CD4-positive, alpha-beta T cell treated with Interleukin-1 beta for 1 hour (primary cell): ENCODE data around the gene LIME1.
"Not testable (repeated sequence)": the region's sequence is repeated elsewhere in the genome, so short reads cannot be mapped to it uniquely, and the experiment has no call there.

Experiments used
- DNase-seq, 2 donors: peaks; one replicate each; pipeline ENCODE4 v3.0.0-alpha.2; 2020 to 2022

LIME1 gene

DNA sequence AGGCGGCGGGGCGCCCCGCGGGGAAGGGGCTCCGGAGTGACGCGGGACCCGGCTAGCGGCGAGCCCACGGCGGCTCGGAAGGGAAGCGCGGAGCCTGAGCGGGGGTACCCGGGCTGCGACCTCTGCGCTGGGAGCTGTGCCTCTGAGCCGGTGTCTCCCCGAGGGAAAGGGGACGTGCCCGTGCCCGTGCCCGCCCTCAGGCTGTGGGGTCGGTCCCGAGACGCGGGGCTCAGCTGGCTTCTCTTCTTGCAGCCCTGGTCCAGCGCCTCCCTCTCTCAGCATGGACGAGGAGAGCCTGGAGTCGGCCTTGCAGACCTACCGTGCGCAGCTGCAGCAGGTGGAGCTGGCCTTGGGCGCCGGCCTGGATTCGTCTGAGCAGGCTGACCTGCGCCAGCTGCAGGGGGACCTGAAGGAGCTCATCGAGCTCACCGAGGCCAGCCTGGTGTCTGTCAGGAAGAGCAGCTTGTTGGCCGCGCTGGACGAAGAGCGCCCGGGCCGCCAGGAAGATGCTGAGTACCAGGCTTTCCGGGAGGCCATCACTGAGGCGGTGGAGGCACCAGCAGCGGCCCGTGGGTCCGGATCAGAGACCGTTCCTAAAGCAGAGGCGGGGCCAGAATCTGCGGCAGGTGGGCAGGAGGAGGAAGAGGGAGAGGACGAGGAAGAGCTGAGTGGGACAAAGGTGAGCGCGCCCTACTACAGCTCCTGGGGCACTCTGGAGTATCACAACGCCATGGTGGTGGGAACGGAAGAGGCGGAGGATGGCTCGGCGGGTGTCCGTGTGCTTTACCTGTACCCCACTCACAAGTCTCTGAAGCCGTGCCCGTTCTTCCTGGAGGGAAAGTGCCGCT lies 27.9 kb upstream of the LIME1 start:
- no peak for DNase-seq

DNA sequence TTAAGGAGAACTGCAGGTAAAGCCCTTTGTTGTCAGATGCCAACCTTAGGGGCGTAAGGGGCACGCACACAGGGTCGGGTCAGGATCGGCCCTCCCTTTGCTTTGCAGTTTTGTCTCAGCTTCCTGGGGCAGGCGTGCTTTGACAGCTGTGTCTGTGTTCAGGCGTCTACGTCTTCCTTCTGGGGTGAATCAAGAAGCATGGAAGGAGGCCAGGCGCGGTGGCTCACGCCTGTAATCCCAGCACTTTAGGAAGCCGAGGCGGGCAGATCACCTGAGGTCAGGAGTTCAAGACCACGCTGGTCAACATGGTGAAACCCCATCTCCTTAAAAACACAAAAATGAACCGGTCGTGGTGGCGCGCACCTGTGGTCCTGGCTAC lies 27.3 kb upstream of the LIME1 start:
- DNase-seq, result no peak

DNA sequence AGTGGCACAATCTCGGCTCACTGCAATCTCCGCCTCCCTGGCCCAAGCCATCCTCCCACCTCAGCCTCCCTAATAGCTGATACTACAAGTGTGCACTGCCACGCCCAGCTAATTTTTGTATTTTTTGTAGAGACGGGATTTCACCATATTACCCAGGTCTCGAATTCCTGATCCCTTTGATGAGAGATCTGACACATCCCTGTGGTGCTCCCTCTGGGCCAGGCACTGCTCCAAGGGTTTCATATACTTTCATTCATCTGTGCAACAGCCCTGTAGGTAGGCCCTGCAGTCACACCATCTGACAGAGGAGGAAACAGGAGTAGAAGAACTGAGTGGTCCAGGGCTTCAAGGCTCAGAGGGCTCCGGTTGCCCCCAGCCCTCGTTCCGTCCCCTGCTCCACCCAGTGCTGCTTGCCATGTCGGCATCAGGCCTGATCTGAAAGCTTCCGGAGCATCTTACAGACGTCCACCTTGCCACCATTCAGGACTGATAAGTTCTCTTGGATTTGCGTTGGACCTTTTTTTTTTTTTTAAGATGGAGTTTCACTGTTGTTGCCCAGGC lies 25.3 kb upstream of the LIME1 start:
- no peak for DNase-seq

DNA sequence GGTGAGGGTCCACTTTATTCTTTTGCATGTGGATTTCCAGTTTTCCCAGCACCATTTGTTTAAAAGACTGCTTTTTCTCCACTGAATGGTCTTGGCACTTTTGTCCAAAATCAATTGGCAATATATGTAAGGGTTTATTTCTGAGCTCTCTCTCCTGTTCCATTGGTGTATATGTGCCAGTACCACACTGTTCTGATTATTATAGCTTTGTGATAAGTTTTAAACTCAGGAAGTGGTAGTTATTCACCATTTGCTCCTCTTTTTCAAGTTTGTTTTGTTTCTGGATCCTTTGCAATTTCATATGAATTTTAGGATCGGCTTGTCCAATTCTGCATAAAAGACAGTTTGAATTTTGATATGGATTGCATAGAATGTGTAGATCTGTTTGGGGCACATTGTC lies 24.3 kb upstream of the LIME1 start:
- no peak for DNase-seq

DNA sequence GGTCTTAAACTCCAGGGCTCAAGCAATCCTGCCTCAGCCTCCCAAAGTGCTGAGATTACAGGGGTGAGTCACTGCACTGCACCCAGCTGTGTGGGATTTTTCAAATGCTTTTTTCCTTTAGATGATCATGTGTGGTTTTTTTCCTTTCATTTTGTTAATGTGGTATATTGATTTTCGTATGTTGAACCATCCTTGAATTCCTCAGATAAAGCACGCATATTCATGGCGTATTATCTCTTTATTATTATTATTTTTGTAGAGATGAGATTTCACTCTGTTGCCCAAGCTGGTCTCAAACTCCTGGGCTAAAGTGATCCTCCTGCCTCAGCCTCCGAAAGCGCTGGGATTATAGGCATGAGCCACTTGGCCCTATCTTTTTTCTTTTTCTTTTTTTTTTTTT lies 21.6 kb upstream of the LIME1 start:
- no peak for DNase-seq

DNA sequence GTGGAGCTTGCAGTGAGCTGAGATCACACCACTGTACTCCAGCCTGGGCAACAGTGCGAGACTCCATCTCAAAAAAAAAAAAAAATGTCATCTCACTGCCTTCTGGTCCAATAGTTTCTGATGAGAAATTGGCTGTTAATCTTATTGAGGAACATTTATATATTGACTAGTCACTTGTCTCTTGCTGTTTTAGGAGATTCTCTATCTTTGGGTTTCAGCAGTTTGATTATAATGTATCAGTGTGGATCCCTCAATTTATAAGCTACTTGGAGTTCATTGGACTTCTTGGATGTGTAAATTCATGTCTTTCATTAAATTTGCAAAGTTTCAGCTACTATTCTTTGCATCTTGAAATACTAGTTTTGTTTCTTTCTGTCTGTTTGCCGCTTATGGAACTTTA lies 17.5 kb upstream of the LIME1 start:
- no peak for DNase-seq

DNA sequence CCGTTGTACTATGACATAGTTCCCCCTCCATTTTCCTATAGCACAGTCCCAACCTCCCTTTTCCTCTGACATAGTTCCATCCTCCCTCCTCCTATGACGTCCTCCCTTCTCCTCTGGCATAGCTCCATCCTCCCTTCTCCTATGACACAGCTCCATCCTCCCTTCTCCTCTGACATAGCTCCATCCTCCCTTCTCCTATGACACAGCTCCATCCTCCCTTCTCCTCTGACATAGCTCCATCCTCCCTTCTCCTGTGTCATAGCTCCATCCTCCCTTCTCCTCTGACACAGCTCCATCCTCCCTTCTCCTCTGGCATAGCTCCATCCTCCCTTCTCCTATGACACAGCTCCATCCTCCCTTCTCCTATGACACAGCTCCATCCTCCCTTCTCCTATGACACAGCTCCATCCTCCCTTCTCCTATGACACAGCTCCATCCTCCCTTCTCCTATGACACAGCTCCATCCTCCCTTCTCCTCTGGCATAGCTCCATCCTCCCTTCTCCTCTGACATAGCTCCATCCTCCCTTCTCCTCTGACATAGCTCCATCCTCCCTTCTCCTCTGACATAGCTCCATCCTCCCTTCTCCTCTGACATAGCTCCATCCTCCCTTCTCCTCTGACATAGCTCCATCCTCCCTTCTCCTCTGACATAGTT lies 13.4 kb upstream of the LIME1 start:
- not testable (repeated sequence) for DNase-seq

DNA sequence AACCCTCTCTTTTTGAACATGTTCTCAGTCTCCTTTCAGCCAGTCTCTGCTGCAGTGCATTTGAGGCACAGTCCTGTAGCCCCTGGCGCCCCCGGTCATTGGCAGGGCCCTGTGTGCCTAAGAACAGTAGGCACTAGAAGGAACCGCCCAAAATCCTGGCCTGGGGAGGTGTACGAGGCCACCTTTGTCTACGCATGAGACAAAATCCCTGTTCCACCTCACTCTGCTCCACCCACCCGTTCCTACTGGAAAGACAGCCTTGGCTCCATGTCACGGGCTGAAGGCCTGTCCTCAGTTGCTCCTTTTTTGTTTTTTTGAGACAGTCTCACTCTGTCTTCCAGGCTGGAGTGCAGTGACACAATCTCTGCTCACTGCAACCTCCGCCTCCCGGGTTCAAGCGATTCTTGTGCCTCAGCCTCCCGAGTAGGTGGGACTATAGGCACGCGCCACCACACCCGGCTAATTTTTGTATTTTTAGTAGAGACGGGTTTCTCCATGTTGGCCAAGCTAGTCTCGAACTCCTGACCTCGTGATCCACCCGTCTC lies 6.2 kb upstream of the LIME1 start:
- DNase-seq, result not testable (repeated sequence)

DNA sequence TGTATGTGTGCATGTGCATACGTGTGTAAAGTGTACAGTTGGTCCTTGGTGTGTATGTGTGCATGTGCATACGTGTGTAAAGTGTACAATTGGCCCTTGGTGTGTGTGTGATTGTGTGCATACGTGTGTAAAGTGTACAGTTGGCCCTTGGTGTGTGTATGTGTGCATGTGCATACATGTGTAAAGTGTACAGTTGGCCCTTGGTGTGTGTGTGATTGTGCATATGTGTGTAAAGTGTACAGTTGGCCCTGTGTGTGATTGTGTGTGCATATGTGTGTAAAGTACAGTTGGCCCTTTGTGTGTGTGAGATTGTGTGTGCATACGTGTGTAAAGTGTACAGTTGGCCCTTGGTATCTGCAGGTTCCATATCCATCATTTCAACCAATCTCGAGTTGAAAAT lies 5.1 kb upstream of the LIME1 start:
- no peak for DNase-seq

DNA sequence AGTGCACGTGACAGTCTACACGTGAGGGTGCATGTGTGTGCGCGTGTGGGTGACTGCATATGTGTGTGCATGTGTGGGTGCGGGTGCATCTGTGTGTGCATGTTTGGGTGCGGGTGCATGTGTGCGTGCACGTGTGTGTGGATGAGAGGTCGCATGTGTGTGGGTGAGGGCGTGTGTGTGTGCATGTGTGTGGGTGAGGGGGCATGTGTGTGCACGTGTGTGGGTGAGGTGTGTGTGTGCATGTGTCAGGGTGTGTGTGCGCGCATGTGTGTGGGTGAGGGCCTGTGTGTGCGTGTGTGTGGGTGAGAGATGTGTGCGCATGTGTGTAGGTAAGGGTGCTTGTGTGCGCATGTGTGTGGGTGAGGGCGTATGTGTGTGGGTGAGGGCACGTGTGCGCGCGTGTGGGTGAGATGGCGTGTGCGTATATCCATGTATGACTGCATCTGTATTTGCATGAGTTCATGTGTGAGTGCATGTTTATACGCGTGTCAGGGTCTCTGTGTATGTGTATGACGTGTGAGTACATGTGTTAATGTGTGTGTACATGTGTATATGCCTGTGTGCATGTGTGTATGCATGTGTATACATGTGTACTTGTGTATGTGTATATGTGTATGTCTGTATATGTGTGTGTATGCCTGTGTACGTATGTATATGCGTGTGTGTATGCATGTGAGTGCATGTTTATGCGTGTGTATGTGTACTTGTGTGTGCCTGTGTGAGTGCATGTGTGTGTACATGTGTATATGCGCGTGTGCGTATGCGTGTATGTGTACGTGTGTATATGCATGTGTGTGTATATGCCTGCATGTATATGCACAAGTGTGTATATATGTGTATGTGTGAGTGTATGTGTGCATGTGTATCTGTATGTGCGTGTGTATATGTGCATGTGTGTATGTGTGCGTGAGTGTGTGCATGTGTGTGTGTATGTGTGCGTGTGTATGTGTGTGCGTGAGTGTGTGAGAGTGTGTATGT lies 4.1 kb upstream of the LIME1 start:
- no peak for DNase-seq

DNA sequence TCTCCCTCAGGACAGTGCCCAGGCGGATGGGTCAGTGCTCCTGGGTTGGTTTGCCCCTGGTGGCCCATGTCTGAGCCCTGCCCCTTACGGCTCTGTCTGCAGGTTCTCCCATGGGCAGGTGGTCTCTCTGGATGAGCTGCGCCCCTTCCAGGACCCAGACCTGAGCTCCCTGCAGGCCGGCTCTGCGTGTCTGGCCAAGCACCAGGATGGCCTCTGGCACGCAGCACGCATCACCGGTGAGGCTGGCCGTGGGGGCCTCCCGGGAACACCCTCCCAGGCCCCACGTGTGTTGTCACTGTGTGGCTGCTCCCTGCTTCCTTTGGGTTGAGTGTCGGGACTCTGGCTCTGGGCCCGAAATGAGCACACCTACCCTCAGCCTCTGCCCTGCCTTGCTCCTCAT lies 3.3 kb upstream of the LIME1 start:
- DNase-seq, result no peak

DNA sequence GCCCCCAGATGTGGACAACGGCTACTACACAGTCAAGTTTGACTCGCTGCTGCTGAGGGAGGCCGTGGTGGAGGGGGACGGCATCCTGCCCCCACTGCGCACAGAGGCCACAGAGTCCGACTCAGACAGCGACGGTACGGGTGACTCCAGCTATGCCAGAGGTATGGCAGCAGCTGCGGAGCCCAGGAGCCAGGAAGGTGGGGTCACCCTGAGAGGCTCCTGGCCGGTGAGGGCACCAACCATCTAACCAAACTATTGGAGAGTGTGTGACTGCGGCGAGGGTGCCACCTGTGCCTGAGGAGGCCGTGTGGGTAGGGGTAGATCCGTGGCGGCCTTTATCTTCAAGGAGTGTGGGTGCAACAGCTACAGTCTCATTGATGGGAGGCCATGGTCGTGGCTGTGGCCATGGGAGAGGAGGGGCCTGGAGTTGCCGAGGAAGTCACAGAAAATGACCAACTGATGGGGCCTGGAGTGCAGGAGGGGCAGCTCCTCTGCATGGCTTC lies 2.8 kb upstream of the LIME1 start:
- DNase-seq, result no peak

DNA sequence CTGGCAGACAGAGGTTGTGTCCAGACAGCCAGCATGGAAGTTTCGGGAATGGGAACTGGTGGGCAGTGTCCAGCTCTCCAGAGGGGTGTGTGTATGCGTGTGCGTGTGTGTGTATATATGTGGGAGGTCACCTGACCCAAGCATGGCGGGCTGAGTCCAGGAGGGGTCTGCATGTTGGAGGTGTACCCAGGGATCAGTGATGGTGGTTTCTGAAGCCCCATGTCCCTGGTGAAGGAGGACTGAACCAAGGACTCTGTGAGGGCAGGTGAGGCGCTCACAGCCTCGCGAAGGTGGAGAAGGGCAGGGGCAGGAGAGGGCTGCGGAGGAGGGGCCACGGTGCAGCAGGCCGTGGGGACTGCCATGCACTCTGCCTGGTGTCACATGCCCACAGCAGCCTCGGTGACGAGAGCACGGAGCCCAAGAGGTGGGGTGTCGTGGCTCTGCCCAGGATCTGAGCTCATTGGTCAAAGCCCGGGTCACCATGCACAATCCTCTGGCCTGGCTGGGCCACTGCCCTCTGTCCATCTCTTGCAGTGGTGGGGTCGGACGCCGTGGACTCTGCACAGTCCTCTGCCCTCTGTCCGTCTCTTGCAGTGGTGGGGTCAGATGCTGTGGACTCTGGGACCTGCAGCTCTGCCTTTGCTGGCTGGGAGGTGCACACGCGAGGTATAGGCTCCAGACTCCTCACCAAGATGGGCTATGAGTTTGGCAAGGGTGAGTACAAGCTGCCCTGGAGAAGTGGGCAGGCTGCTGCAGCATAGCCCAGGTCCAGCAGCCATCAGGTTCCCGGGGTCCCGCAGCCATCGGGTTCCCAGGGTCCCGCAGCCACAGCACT lies 2.1 kb upstream of the LIME1 start:
- DNase-seq, result no peak

DNA sequence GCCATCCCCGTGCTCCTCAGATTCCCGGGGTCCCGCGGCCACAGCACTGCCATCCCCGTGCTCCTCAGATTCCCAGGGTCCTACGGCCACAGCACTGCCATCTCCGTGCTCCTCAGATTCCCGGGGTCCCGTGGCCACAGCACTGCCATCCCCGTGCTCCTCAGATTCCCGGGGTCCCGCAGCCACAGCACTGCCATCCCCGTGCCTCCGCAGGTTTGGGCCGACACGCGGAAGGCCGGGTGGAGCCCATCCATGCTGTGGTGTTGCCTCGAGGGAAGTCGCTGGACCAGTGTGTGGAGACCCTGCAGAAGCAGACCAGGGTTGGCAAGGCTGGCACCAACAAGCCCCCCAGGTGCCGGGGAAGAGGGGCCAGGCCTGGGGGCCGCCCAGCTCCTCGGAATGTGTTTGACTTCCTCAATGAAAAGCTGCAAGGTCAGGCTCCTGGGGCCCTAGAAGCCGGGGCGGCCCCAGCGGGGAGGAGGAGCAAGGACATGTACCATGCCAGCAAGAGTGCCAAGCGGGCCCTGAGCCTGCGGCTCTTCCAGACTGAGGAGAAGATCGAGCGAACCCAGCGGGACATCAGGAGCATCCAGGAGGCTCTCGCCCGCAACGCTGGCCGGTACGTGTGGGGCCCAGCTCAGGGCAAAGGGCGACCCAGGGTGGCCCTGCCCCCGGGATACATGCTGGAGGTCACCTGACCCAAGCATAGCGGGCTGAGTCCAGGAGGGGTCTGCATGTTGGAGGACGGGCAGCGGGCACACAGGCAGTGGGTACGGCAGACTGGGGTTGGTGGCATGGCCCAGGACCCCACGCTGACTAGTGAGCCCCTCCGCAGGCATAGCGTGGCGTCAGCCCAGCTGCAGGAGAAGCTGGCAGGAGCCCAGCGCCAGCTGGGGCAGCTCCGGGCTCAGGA lies 1.3 kb upstream of the LIME1 start:
- DNase-seq, result no peak

DNA sequence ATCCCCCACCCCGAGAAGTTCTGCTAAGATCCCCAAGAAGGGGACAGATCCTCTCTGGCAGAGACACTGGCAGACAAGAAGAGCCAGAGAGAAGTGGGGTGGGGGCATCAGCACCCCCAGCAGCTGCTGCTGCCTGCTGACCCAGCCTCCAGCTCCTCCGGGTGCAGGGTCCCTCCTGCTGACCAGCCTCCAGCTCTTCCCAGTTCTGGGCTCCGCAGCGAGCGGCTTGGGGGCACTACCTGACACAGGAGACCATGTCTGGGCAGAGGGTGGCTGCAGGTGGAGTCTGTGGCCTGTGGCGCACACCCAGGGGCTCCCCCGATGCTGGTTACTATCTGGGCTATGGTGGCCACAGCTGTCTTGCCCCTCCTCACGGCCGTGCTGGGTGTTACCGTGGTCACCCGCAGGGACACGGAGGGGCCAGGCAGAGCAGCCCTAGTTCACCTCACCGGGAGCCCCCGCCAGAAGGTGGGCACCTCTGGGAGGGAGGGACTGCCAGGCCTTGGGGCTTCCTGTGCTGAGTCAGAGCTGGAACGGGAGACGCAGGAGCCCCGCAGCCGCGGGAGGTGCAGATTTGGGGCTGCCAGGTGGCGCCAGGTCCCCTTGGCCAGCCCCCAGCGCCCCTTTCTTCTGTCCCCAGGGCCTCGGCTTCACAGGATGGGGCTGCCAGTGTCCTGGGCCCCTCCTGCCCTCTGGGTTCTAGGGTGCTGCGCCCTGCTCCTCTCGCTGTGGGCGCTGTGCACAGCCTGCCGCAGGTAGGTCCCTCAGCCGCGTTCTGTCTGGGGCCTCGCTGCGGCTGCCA lies 630 bp downstream of the LIME1 start:
- peak; percentile 42 to 51 for DNase-seq

DNA sequence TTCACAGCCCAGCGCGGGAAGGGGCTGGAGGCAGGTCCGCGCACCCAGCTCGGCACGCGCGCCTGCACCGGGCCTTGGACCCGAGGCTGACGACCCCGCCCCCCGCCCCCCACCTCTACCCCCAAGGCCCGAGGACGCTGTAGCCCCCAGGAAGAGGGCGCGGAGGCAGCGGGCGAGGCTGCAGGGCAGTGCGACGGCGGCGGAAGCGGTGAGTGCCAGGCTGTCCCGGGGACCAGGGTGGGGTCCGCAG lies 1.2 kb downstream of the LIME1 start:
- DNase-seq, result no peak

DNA sequence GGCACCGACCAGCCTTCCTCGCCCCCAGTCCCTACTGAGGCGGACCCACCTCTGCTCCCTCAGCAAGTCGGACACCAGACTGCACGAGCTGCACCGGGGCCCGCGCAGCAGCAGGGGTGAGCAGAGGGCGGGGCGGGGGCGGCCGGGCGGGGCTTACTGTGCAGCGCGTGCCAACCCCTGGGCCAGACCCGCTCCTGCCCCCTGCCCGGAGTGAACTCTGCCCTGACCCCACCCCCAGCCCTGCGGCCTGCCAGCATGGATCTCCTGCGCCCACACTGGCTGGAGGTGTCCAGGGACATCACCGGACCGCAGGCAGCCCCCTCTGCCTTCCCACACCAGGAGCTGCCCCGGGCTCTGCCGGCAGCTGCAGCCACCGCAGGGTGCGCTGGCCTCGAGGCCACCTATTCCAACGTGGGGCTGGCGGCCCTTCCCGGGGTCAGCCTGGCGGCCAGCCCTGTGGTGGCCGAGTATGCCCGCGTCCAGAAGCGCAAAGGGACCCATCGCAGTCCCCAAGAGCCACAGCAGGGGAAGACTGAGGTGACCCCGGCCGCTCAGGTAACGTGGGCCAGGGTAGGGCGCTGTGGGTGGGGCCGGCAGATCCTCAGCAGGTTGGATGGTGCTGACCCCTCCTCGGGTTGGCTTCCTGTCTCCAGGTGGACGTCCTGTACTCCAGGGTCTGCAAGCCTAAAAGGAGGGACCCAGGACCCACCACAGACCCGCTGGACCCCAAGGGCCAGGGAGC lies 1.7 kb downstream of the LIME1 start:
- DNase-seq, result peak; percentile 16 to 26

DNA sequence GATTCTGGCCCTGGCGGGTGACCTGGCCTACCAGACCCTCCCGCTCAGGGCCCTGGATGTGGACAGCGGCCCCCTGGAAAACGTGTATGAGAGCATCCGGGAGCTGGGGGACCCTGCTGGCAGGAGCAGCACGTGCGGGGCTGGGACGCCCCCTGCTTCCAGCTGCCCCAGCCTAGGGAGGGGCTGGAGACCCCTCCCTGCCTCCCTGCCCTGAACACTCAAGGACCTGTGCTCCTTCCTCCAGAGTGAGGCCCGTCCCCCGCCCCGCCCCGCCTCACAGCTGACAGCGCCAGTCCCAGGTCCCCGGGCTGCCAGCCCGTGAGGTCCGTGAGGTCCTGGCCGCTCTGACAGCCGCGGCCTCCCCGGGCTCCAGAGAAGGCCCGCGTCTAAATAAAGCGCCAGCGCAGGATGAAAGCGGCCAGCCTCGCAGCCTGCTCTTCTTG lies 2.2 kb downstream of the LIME1 start:
- DNase-seq, result peak; percentile 27 to 43
